ENCODE measurements around the gene CEP70.
"Not testable (repeated sequence)": the region's sequence is repeated elsewhere in the genome, so short reads cannot be mapped to it uniquely, and the experiment has no call there.

Gene CEP70

DNA sequence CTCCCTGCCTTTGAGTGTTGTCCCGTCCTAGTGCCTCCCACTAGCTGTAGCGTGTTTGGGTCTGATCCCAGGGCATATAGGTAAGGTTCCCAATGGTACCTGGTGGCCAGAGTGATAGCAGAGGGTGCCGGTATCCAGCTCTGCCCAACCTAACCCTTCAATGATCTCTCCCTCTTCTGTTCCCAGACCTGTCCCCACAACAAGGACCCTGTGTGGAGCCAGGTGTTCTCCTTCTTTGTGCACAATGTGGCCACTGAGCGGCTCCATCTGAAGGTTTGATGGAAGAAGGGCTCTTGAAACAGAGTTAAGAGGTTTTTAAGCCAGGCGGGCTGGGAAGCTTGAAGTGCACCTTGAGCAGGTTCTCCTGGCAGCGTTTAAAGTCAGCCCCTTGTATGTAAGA, 124.2 kb downstream of the CEP70 start:
- no peak for DNase-seq (ENCODE audit: low spot score)

DNA sequence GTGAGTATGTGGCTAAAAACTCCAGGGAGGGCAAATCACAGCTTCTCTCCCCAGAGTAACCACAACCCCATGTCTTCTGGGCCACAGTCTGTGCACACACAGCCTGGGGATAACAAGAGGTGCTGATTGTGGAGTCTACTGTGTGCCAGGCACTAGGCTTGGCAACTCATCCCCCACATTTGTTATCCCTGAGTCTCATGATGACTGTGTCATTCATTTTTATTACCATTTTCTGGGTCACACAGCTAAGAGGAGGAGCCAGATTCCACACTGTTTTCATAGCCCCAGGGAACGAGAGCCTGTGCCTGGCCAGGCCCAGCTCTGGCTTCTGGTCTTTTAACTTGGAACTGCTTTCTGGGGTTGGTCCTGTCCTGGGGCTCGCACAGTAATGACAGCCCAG, 125.2 kb downstream of the CEP70 start:
- DNase-seq (ENCODE audit: low spot score): no peak

DNA sequence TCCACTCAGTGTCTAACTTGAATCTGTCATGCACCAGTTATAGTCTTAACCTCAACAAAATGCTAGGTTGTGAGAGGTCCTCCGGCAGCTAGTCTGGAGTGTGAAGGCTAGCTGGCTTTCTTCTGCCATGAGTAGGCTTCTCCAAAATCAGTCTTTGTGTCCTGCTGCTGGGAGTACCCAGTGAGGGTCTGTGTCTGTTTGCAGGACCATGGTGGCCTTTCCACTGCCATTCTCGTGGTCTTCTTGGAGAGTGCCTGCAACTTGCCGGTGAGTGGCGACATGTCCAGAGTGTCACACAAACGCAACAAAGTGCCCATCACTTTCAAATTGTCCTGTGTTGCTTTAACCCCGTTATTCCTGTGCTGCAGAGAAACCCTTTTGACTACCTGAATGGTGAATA, 125.6 kb downstream of the CEP70 start:
- DNase-seq (ENCODE audit: low spot score): no peak

GRCh38 chr3:138467931-138468330, 126.1 kb downstream of the CEP70 start:
- no peak for DNase-seq (ENCODE audit: low spot score)

GRCh38 chr3:138465925-138466324, 128.1 kb downstream of the CEP70 start:
- no peak for DNase-seq (ENCODE audit: low spot score)

GRCh38 chr3:138465451-138465850, 128.6 kb downstream of the CEP70 start:
- DNase-seq (ENCODE audit: low spot score): no peak

DNA sequence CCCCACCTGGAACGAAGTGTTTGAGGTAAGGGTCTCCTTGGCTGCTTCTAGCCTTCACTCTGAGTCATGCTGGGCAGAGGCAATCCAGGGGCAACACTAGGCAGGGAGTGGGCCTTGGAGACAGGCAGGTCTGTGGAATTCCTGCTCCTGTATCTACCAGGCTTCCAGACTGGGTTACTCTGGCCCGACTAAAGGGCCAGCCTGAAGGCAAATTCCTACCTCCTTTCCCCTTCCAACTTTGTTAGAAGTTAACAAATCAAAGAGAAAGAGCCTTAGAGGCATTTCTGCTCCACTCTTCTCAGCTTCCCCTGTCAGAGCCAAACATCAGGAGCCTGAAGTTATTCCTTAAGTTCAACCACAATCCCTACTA, 129.6 kb downstream of the CEP70 start:
- DNase-seq (ENCODE audit: low spot score): no peak

DNA sequence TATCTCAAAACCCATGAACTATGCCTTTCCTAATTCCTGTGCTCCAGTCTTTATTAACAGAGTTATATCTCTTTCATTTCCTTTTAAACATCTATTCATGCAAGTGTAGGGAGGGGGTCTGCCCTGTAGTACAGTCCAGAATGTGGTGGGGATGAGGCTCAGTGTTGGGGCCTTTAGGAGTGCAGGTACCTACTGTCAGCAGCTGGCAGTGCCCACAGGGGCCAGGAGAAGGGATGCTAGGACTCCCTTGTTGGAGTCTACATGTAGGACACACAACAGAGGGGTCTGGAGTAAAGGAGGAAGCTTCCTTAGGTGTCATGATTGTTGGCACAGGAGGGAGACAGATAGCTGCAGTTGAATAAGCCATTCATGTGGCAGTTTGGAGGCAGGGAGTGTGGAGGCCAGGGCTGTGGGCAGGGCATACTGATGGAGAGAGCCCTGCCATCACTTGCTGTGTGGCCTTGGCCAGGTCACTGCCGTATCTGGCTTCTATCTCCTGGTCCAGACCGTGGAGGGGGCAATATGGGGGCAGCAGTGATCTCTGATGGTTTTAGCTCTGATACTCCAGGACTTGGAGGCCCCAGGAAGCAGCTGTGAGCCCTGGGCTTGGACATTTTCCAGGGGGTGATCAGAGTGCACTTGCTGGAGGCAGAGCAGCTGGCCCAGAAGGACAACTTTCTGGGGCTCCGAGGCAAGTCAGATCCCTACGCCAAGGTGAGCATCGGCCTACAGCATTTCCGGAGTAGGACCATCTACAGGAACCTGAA, 130.2 kb downstream of the CEP70 start:
- no peak for DNase-seq (ENCODE audit: low spot score)

DNA sequence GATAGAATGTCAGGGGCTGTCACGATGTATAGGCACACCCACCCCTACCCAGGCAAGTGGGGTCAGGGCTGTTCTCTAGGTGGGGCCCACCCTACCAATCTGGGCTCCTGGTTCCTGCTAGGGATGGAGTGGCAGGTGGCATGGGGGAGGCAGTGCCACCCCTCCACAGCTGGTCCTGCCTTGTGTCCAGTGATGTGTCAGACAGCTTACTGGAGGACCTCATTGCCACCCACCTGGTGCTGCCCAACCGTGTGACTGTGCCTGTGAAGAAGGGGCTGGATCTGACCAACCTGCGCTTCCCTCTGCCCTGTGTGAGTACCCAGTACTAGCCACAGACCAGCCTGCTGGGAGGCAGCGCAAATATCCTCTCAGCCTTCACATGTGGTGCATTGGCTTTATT, 132.2 kb downstream of the CEP70 start:
- no peak for DNase-seq (ENCODE audit: low spot score)

- no peak for DNase-seq (ENCODE audit: low spot score)
Observed at GRCh38 chr3:138461246-138461645, 132.8 kb downstream of the CEP70 start.

DNA sequence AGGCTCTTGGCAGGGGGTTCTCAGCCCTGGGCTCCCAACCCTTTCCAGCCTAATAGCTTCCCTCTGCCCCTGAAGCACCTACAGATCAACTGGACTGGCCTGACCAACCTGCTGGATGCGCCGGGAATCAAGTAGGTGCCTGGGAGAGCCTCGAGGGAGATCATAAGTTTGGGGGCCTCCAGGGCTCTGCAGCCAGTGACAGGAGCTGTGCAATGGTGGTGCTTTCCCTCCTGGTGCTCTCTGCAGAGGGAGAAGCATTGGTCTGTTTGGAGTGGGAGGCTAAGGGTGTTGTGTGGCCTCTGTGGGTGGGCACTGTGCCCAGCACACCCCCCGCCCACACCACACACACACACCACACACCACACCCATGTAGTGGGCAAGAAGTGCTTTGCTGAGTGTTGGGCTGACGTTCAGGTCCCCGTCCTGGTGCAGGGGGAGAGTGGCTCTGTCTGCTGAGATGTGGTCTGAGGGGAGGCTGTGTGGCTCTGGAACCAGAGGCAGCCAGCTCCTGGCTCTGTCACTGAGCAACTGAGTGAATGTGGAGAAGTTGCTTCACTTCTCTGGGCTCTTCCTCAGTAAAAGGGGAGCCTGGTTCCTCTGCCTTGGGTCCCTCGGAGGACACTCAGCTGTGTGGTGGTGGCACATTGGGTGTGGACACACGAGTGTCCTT, 133.4 kb downstream of the CEP70 start:
- DNase-seq (ENCODE audit: low spot score): no peak

DNA sequence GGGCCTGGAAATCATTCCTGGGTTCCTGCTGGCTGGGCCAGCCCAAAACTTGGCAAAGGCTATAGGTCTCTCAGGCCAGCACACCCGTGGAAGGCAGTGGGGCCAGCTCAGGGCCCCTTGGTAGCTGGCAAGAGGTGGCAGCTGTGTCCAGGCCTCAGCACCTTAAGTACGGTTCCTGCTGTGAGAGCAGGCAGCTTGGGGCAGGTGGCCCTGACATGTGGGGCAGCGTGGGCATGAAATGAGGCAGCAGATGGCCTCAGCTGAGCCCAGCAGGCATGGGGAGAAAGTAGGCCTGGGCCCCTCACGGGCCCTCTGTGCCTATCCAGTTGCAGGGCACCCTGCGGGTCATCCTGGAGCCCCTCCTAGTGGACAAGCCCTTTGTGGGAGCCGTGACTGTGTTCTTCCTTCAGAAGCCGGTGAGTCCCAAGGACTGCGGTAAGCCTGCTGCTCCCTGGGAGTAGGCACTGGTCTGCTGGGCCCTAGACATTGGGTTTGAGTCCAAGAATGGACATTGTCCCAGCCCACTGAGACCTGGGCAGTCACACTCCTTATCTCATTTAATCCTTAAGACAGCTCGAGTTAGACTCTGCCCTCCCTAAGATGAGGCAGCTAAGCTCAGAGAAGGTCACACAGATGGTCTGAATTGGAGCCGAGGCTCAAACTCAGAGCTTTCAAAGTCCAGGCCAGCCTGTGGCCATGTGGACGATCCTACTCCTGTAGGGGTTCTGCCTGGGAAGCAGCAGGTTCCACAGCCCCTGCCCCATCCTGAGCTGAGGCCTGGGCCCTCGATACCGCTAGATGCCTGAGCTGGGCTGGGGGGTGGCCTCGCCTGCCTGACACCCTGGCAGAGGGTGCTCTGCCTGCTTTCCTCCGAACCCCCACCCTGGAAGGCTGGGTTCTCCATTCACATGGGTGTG, 134.2 kb downstream of the CEP70 start:
- no peak for DNase-seq (ENCODE audit: low spot score)

GRCh38 chr3:138458774-138459499, 135.1 kb downstream of the CEP70 start:
- DNase-seq (ENCODE audit: low spot score): no peak

GRCh38 chr3:138457863-138458735, 136.0 kb downstream of the CEP70 start:
- DNase-seq (ENCODE audit: low spot score): no peak

- DNase-seq (ENCODE audit: low spot score): no peak
Observed at GRCh38 chr3:138456961-138457862, 136.8 kb downstream of the CEP70 start.

GRCh38 chr3:138455801-138456716, 138.0 kb downstream of the CEP70 start:
- no peak for DNase-seq (ENCODE audit: low spot score)

DNA sequence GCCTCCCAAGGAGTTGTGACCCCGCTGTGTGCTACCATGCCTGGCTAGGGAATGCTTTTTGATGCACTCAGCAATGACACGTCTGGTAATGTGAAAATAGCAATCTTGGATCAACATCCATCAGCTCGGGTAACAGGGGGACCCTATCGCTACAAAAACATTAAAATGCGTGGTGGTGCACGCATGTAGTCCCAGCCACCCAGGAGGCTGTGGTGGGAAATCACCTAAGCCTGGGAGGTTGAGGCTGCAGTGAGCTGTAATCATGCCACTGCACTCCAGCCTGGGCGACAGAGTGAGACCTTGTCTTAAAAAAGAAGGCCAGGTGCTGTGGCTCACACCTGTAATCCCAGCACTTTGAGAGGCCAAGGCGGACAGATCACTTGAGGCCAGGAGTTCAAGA, 140.1 kb downstream of the CEP70 start:
- DNase-seq (ENCODE audit: low spot score): not testable (repeated sequence)

DNA sequence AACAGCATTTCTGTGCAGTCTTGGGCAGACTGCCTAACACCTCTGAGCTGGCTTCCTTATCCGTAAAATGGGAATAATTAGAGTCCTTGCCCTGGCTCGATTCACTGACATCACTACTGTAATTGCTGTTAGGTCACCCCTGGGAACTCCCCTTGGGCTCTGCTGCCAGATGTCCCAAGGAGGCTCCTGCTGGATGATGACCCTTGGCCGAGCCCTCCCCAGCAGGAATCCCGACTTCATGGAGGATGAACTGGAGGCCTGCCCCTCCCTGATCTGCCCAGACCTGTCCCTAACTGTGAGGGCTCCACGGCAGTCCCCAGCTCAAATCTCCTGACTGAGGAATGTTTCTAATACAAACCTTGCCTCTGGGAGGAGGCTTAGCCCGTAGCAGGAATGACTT, 141.6 kb downstream of the CEP70 start:
- DNase-seq (ENCODE audit: low spot score): no peak

- DNase-seq (ENCODE audit: low spot score): no peak
Observed at GRCh38 chr3:138451595-138452162, 142.4 kb downstream of the CEP70 start.

All from hematopoietic multipotent progenitor cell treated with erythropoietin and hydrocortisone succinate and interleukin-3 and kit ligand, for 17 days (in vitro differentiated cells).